A549 treated with DMSO at 1 μM for 4 hours (cell line): ENCODE measurements around the gene SERPINA3. TPM values are rescaled to one million over a fixed set of nuclear protein-coding genes. Genes with fewer than 3 reads are reported as not detected.

Source experiments
- total RNA-seq: library from RNA; stranded (reverse); fragments of 200-300 nt; extraction: Qiagen RNA extraction; gene quantifications from 5 replicates; pipeline ENCODE4 v1.2.3, GENCODE V29; 2022; ENCODE audit warnings: low read depth

SERPINA3 gene
- total RNA-seq, result 5.4 to 7.9 TPM (median 5.9 TPM) in 5 replicates

DNA sequence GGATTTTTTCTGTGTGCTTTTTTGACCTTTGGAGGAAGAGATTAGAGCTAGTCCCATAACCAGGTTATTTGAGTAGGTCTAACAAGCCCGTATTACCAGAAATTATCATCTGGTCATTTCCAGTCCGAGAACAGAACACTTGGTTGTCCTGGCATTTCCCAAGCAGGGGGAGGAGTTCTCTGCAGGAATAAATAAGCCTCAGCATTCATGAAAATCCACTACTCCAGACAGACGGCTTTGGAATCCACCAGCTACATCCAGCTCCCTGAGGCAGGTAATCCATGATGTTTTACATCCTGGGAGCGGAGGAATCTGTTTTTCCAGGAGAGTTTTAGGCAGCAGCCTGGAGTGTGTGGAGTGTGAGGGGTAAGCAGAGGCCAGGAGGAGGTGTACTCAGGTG is at the start of gene SERPINA3:
SERPINA3 (plus strand) TSS at position 218 of the 400 bp plus-strand sequence. CDS start 2,051 bp downstream, outside the sequence.

DNA sequence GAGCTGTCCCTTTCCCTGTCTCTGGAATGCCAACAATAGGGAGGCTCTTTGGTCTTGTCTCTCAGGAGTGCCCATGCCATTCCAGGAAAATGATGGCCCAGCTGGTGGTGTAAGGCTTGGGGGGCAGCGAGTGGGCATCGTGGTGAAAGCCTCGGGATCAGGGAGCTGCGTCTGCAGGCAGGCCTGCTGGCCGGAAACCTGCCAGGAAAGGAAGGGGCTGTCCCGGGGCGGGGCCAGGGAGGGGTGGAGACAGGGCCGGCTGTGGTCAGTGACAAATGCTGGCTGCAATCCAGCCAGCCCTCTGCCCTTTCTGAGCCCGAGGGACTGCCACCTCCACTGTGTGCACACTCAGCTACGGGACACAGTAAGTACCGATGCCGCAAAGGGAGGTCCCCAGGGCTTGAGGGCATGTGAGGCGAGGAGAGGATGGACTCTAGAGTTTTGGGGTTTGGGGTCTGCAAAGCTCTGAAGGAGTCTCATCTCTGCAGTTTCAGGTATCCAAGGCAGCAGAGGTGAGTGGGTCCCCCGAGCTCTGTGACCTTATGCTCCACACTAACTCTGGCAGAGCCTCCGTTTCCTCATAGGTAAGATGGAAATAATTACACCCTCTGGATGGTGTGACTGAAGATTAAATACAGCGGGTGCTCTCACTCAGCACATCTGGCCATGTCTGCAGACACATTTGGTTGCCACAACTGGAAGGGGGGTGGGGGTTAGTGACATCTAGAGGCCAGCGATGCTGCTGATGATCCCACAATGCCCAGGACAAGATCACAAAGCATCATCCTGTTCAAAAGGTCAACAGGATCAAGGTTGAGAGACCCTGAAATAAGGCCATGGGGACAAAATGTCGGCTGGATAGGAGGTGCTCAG is 30.8 kb upstream of the SERPINA3 start, which contains the start of gene SERPINA5:
SERPINA5 (plus strand) TSS at position 300 of the 873 bp plus-strand sequence. CDS start 5,937 bp downstream, outside the sequence.

Other genes starting within 250 kb of the SERPINA3 start
- not detected in 5 replicates for gene SERPINA2, start 245.7 kb upstream of the SERPINA3 start, total RNA-seq
- gene SERPINA1, start 223.8 kb upstream of the SERPINA3 start, total RNA-seq, result 0.37 to 0.92 TPM (median 0.63 TPM) in 5 replicates
- gene SERPINA11, start 159.6 kb upstream of the SERPINA3 start, total RNA-seq, result not detected in 5 replicates
- gene SERPINA9, start 136.2 kb upstream of the SERPINA3 start, total RNA-seq, result 0.13 to 0.15 TPM in 2 of 5 replicates, not detected in the others
- not detected in 5 replicates for gene SERPINA12, start 102.9 kb upstream of the SERPINA3 start, total RNA-seq
- gene SERPINA4, start 50.9 kb upstream of the SERPINA3 start, total RNA-seq, result not detected in 5 replicates
- 0.08 to 0.16 TPM (median 0.13 TPM) in 4 of 5 replicates, not detected in the other for gene SERPINA5, start 31.0 kb upstream of the SERPINA3 start, total RNA-seq
- 0.27 to 0.55 TPM (median 0.37 TPM) in 5 replicates for gene GSC, start 157.7 kb downstream of the SERPINA3 start, total RNA-seq